GM19324 (cell line): Measurements from ENCODE around the gene CYRIA.

Experiments used
- ATAC-seq: cut with Tn5 transposase; IDR thresholded peaks from one replicate; pipeline ENCODE4 v1.9.1; 2021; ENCODE audit warnings: mild to moderate bottlenecking, moderate library complexity; ENCODE audit not compliant: unreplicated experiment, low FRiP score

CYRIA gene

DNA sequence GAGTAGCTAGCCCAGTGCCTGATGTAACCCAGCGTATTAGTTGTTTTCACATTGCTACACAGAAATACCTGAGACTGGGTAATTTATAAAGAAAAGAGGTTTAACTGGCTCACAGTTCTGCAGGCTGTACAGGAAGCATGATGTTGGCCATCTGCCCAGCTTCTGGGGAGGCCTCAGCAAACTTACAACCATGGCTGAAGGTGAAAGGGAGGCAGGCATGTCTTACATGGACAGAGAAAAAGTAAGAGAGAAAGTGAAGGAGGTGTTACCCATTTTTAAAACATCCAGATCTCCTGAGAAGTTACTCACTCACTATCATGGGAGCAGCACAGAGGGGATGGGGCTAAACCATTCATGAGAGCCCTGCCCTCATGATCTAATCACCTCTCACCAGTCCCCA, 6.1 kb upstream of the CYRIA start:
- no peak for ATAC-seq

DNA sequence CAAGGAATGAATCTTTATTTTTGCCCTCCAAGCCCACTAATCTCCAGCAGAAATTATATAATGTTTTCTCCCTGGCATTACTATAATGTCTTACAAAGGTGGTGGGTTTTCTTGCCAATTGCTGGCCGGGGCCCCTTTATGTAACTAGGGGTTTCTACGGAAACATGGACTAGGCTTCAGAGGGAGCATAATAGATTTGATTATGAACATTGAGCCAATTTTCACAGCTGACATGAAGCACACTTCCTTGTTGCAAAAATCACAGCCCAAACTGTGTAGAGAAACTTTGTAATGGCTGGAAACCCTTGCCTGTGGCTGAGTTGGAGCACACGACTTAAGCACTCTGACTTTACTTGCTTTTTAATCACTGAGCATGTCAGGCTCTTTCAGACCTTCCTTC, 3.8 kb upstream of the CYRIA start:
- no peak for ATAC-seq

DNA sequence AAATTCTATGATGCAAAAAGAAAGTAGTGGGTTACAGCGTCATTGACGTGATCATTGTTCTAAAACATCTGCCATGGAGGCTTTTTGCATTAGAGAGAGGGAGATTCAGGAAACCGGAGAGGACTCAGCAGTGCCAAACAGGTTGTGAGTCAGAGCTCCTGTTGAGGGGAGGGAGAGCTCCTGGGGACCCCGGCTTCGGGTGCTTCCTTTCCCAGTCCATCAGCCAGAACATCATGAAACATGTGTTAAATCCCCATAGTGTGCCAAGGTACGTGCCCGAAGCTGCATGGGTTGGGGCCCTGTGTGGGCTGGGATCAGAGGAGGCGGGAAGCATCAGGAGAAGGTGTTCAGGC, 791 bp upstream of the CYRIA start:
- ATAC-seq, result no peak

- ATAC-seq, result peak; percentile 25
Observed at GRCh38 chr2:16664809-16665747, 556 bp downstream of the CYRIA start.

- no peak for ATAC-seq
Observed at GRCh38 chr2:16664052-16664731, 1.4 kb downstream of the CYRIA start.

GRCh38 chr2:16663121-16663905, 2.3 kb downstream of the CYRIA start:
- no peak for ATAC-seq

DNA sequence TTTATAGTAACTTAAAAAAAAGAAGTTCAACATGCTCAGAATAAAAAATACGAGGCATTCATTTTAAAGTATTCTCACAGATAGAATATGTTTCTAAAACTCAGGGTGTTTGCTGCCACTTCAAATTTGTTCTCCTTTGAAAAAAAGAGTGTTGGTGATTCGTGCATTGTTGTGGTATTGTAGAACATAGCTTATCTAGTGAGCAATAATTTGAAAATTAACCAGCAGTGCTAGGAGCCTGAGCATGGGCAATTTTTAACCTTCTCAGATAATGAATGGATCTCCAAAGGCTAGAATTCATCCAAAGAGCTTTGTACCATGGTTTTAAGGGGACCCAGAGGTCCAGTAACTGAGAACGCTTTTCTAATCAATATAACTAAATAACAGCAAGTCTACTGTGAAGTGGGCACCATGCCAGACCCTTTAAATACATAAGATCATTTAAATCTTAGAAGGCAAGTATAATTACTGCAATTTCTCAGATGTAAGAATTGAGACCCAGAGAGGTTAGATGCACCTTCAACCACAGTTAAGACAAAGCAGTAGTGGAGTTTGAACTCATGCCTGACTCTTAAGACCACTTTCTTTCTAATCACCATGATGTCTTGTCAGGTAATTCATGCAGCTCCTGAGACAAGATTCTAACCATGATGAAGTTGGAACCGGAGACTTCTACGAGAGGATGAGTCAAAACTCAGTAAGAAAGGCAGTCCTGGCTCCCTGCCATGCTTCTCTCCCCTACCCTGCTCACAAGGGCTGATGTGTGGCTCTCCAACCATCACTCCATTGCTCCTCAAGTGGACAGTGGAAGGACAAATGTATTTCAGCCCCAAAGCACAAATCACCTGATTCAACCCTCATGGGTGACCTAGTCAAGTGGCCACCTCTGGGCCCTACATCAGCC, 3.4 kb downstream of the CYRIA start:
- ATAC-seq, result no peak

- no peak for ATAC-seq
Observed at GRCh38 chr2:16661526-16661925, 4.1 kb downstream of the CYRIA start.

DNA sequence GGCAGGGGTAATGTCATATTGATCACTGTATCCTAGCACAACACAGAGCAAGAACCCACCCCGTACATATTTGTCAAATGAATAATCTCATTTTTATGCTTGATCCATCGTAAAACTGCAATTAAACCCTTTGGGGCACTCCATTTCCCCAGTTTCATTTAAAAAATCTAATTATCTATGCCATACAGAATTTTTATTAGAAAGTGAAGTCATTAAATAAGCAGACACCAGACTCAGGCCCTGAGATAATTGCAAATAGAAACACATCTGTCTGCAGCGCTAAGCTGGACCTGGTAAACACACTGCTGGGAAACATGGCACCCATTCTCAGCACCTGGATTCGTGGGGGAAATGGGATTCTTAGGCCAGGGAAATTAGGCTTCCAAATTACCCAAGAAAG, 5.1 kb downstream of the CYRIA start:
- no peak for ATAC-seq

GRCh38 chr2:16660114-16660513, 5.5 kb downstream of the CYRIA start:
- no peak for ATAC-seq

GRCh38 chr2:16658076-16658739, 7.4 kb downstream of the CYRIA start:
- ATAC-seq, result no peak

DNA sequence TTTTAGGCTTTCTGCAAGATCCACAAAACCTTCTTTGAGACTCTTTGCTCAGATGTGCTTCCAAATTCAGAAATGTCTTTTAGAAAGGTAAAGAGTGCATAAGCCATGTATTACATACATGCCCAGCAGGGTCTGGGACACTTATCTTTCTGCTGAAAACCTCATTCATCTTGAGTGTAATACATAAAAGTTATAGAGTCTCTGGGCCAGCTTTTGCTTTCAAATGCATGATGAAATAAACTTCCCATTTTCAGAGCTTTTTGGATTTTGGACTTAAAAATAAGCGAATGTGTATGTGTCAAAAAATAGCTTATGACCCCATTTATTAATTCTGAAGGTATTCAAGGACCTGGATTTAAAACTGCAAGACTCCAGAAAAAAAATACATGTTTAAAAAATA, 8.0 kb downstream of the CYRIA start:
- no peak for ATAC-seq

GRCh38 chr2:16656784-16657391, 8.7 kb downstream of the CYRIA start:
- ATAC-seq, result peak; percentile 57

DNA sequence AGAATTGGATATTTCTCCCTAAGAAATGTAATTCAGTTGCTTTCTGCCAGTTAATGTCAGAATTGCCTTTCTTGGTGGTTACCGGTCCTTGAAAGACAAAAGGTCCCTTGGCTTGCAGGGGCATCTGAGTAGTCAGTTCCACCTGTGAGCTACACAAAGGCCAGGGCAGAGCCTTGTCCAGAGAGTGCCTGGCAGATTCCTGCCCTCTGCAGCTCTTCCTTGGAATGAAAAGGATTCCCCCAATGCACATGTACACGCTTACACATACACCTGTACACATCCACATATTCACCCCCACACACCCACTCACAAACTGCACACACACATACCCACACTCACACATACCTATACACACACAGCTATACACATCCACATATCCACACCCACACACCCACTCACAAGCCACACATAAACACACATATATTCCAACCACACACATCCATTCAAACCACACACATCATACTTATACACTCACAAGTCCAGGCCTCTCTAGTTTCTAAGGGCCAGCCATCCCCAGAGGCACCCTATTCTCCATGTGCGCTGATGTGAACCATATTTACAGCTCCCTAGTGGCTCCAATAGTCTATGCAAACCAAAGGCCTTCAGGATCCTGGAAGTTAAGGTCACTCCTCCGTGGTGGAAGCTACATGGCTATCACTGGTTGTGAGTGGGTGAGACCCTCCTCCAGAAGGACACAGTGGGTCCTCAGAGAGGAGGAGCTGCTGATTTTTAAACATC, 9.6 kb downstream of the CYRIA start:
- ATAC-seq, result no peak

DNA sequence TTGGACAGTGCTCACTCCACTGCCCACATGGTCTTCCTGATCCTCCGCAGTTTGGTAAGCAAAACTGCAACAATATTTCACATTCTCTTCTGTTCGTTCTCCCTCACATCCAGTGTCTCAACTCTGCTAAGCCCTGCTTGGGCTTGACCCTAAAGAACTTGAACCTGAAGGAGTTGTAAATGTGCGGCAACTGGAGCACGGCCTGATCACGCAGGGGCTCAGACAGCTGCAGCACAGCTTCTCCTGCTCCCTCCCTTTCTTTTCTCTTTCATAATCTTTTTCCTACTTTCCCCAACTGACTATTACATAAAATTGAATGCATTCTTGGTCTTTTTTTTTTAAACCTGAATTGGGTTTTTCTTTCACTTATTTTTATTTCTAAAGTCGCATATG, 10.2 kb downstream of the CYRIA start:
- no peak for ATAC-seq

DNA sequence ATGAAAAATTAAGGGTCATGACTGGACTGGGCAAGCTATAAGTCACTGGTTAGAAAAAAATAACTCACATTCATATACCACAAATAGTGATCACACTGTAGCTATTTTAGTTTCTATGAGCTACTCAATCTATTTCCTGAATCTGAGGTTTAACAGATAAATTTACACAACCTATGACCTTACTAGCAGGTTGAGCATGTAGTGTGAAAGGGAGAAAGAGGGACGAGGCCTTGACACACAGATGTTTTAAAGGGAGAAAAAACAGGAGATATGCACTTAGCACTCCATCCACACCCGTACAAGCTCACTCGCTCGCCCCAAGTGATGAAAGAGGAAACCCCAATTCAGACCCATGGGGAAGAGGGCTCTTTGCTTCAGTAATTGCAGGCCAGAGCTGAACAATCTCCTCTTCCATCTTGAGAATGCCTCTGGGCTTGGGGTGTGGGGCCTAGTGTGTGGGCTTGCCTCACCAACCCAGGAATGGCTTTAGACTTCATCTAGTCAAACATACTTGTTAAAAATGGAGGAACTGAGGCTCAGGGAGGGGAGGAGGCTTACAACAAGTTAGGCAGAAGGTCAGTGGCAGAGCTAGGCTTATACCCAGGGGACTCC, 10.7 kb downstream of the CYRIA start:
- ATAC-seq, result no peak

- ATAC-seq, result peak; percentile 68
Observed at GRCh38 chr2:16653799-16654198, 11.8 kb downstream of the CYRIA start.

DNA sequence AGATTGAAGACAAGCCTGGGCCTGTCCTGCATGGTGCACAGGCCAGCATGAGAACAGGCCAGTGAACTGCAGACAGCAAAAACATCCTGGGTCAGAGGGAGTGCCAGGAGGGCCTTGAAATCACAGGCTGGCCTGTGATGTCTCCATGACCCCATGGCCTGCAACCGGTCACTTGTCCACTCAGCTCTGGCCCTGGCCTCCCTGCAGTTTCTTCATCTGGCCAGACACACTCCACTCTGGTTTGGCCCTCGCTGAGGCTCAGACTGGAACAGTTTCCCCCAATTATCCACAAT, 12.6 kb downstream of the CYRIA start:
- no peak for ATAC-seq
